GM12878 (cell line): ENCODE measurements around the gene TMEM26. TPM values are rescaled to one million over a fixed set of nuclear protein-coding genes. Genes with fewer than 3 reads are reported as not detected.

Experiments used
- ATAC-seq: fragments of 200-7000 bp; cut with Tn5 transposase; 3 replicates; pipeline ENCODE4 v1.9.1; 2020; ENCODE audit warnings: mild to moderate bottlenecking, moderate library complexity
- BruUV-seq: library from RNA; stranded (reverse); fragments of 400-500 nt; replicated peaks from 2 replicates; lab custom pipeline; 2021; lab: Mats Ljungman, UMichigan
- CTCF ChIA-PET: fragments of 300-600 bp; sonication (Branson Sonifier 250); formaldehyde crosslinking; extraction: SDS; loops from one replicate; lab custom pipeline; 2021; ENCODE audit warnings: inconsistent platforms; lab: Yijun Ruan, JAX
- POLR2A ChIA-PET: fragments of 350-600 bp; formaldehyde crosslinking; extraction: SDS; loops from one replicate; lab custom pipeline; 2021; ENCODE audit warnings: inconsistent platforms; lab: Charles Lee
- RAD21 ChIA-PET: fragments of 300-600 bp; sonication (Branson Sonifier 250); formaldehyde crosslinking; loops from one replicate; lab custom pipeline; 2023; ENCODE audit warnings: antibody characterized with exemption; ENCODE audit not compliant: unreplicated experiment; lab: Charles Lee
- SMC1A ChIA-PET: fragments of 300-600 bp; sonication (Branson Sonifier 250); formaldehyde crosslinking; loops from one replicate; lab custom pipeline; 2023; ENCODE audit not compliant: unreplicated experiment, uncharacterized antibody; lab: Charles Lee
- DNase-seq: peaks from one replicate; pipeline ENCODE4 v3.0.0-alpha.2; 2011; ENCODE audit warnings: low read depth, low spot score
- FAIRE-seq: peaks from 3 replicates; lab custom pipeline; 2011; peaks lifted over from hg19 to GRCh38; lab: Jason Lieb, UNC
- H2AFZ ChIP-seq: 2 replicates; pipeline ENCODE4 v1.6.0; 2011; ENCODE audit warnings: low read depth, low read length, control low read depth; ENCODE audit not compliant: control insufficient read depth
- H3K27ac ChIP-seq: 2 replicates; pipeline ENCODE4 v1.5.1; 2011; ENCODE audit warnings: control low read depth; ENCODE audit not compliant: control insufficient read depth, insufficient read depth
- H3K27me3 ChIP-seq, 2 experiments: replicated peaks in 1 of 2; 2 replicates each; pipeline versions ENCODE4 v1.6.0 to v1.6.1; 2011; ENCODE audit warnings: low read length in 1 of 2; ENCODE audit not compliant: control insufficient read depth in 2 of 2, insufficient read depth in 2 of 2
- H3K36me3 ChIP-seq, 2 experiments: 2 replicates each; pipeline ENCODE4 v1.5.1; 2011; ENCODE audit warnings: low read length in 1 of 2; ENCODE audit not compliant: control insufficient read depth in 2 of 2, insufficient read depth in 2 of 2
- H3K4me1 ChIP-seq: 2 replicates; pipeline ENCODE4 v1.6.1; 2011; ENCODE audit warnings: mild to moderate bottlenecking, low read length, moderate library complexity, mixed read lengths; ENCODE audit not compliant: control insufficient read depth, insufficient read depth
- H3K4me2 ChIP-seq: 2 replicates; pipeline ENCODE4 v1.6.0; 2011; ENCODE audit warnings: control low read depth; ENCODE audit not compliant: control insufficient read depth, insufficient read depth
- H3K4me3 ChIP-seq: fragments of 200-600 bp; sonication (generic); 2 replicates; pipeline ENCODE4 v1.5.1; 2016
- H3K79me2 ChIP-seq: 2 replicates; pipeline ENCODE4 v1.6.0; 2011; ENCODE audit warnings: low read length; ENCODE audit not compliant: control insufficient read depth, insufficient read depth
- H3K9ac ChIP-seq: 2 replicates; pipeline ENCODE4 v1.8.0; 2011; ENCODE audit warnings: low read length, control low read depth, mixed read lengths; ENCODE audit not compliant: control insufficient read depth, insufficient read depth
- H3K9me3 ChIP-seq: replicated peaks from 3 replicates; pipeline ENCODE4 v1.5.1; 2011; ENCODE audit warnings: mild to moderate bottlenecking, low read length; ENCODE audit not compliant: control insufficient read depth, insufficient read depth
- H4K20me1 ChIP-seq: 2 replicates; pipeline ENCODE4 v1.6.0; 2011; ENCODE audit not compliant: control insufficient read depth, insufficient read depth
- ASH2L ChIP-seq: fragments of 300-600, 200-600 bp; sonication (generic); IDR thresholded peaks from 2 replicates; pipeline ENCODE4 v1.6.1; 2017; ENCODE audit warnings: low read depth, mild to moderate bottlenecking, borderline replicate concordance
- BCL11A ChIP-seq: IDR thresholded peaks from 2 replicates; pipeline ENCODE4 v1.6.1; 2011; ENCODE audit warnings: low read depth, low read length
- CBX5 ChIP-seq: sonication (generic); IDR thresholded peaks from 2 replicates; pipeline ENCODE4 v1.6.1; 2016; ENCODE audit warnings: low read depth, moderate library complexity, mild to moderate bottlenecking, inconsistent platforms
- CREM ChIP-seq: IDR thresholded peaks from 2 replicates; pipeline ENCODE4 v1.6.1; 2014; ENCODE audit warnings: antibody characterized with exemption, low read depth
- CTCF ChIP-seq, 3 experiments: IDR thresholded peaks in 2 of 3; conservative IDR thresholded peaks in 1 of 3; 2 replicates each; pipeline ENCODE4 v1.5.1; 2011; ENCODE audit warnings: low read depth in 3 of 3, low read length in 3 of 3, mild to moderate bottlenecking in 3 of 3, control low read depth in 2 of 3, moderate library complexity in 2 of 3, inconsistent platforms in 1 of 3, mixed read lengths in 1 of 3; ENCODE audit not compliant: control insufficient read depth in 2 of 3, insufficient read depth in 1 of 3; ENCODE audit errors: extremely low read depth in 1 of 3
- EZH2 ChIP-seq: IDR thresholded peaks from 2 replicates; pipeline ENCODE4 v1.6.1; 2012; ENCODE audit warnings: low read depth, mild to moderate bottlenecking, control low read depth, inconsistent platforms, low read length, borderline replicate concordance; ENCODE audit not compliant: control insufficient read depth
- FOXK2 ChIP-seq: fragments of 450-650 bp; IDR thresholded peaks from 2 replicates; pipeline ENCODE4 v1.6.1; 2017; ENCODE audit warnings: mild to moderate bottlenecking, moderate library complexity
- IKZF2 ChIP-seq, 2 experiments: fragments of 450-650 bp; IDR thresholded peaks; 2 replicates each; pipeline ENCODE4 v1.6.1; 2017; ENCODE audit warnings: mild to moderate bottlenecking in 2 of 2, moderate library complexity in 2 of 2
- SPI1 ChIP-seq: IDR thresholded peaks from 2 replicates; pipeline ENCODE4 v1.6.1; 2011; ENCODE audit warnings: low read depth, mild to moderate bottlenecking, low read length, moderate library complexity, borderline replicate concordance; ENCODE audit not compliant: insufficient read depth
- ZNF24 ChIP-seq: fragments of 450-650 bp; IDR thresholded peaks from 2 replicates; pipeline ENCODE4 v1.6.1; 2017; ENCODE audit warnings: antibody characterized with exemption, mild to moderate bottlenecking
- WGBS: methylation state at CpG from one replicate; pipeline ENCODE4 v1.1.6; 2016; ENCODE audit warnings: low lambda C conversion rate; ENCODE audit not compliant: insufficient replicate concordance, insufficient coverage; ENCODE audit errors: missing lambda C conversion rate; 5-methylcytosine and 5-hydroxymethylcytosine counted together
- in situ Hi-C: fragments of 300-500 bp; cut with MboI; formaldehyde crosslinking; loops from 9 replicates; pipeline ENCODE4 v1.14.3; 2018; ENCODE audit warnings: mixed read lengths
- intact Hi-C: fragments of 100-400 bp; cut with micrococcal nuclease; formaldehyde crosslinking; loops from one replicate; pipeline ENCODE4 v1.14.2; 2022; ENCODE audit not compliant: unreplicated experiment
- polyA plus RNA-seq, 11 experiments: library from polyadenylated mRNA; depleted of rRNA in 4 of 11; unstranded in 6 of 11; stranded (reverse) in 5 of 11; fragments of >200 nt; fragmentation: Nextera tagmentation in 4 of 11; fragmentation: Illumina TruSeq in 1 of 11; extraction: Ambion mirVana in 4 of 11; extraction: Trizol in 1 of 11; gene quantifications; 1 replicate in 1 of 11; 2 replicates in 10 of 11; pipeline versions ENCODE4 v1.2.1 to v1.2.3, GENCODE V29; 2011 to 2016; ENCODE audit warnings: inconsistent platforms in 2 of 11, missing spikeins in 2 of 11, low read depth in 1 of 11
- total RNA-seq, 4 experiments: library from RNA; depleted of rRNA in 3 of 4; stranded (reverse); fragments of >200 nt in 3 of 4; fragmentation: Illumina TruSeq in 1 of 4; extraction: Trizol in 1 of 4; gene quantifications; 2 replicates each; pipeline versions ENCODE4 v1.2.1 to v1.2.3, GENCODE V29; 2013 to 2021

Gene TMEM26
- total and polyA plus RNA-seq, 10 of the 15 experiments (the other 5 are each of a cell fraction or from before 2014, with no cell fraction given) = not detected

GRCh38 chr10:61476529-61476928 lies 23.3 kb upstream of the TMEM26 start:
- Histone ChIP-seq H3K9ac (no peak overlapping the region), H3K9me3 (no peaks in the 10 kb centered on the region), H2AFZ (no peak overlapping the region), H3K4me2 (no peak overlapping the region), H3K36me3 (no peaks in the 10 kb centered on the region), H3K27me3 (no peaks in the 10 kb centered on the region), H3K79me2 (no peaks in the 10 kb centered on the region), H4K20me1 (no peaks in the 10 kb centered on the region), H3K27ac (no peak overlapping the region), H3K4me1 (no peaks in the 10 kb centered on the region), H3K4me3 (no peak overlapping the region)
- BruUV-seq = no TSS peak
- ATAC-seq (no peak), FAIRE-seq (no peak), DNase-seq (no peak)
- 0% methylated on average over 1 of the region's 1 CpG for whole genome bisulfite sequencing
- intact Hi-C loops = no loop called here
- ChIA-PET POLR2A (no interaction called here), CTCF (interaction anchor here (0.6 kb wide), 1 partner anchor 451 kb away, joined by 3 read pairs; no protein-coding TSS in a partner anchor), RAD21 (no interaction called here), SMC1A (no interaction called here)
- TF ChIP-seq ZNF24 (no peak), SPI1 (no peak), EZH2 (no peak), ASH2L (no peak), CBX5 (no peak), IKZF2 (IDR thresholded peaks at IDR 0.05) (no peak), CREM (no peak), CTCF (IDR thresholded peaks at IDR 0.05 in 2 of 3, conservative IDR thresholded peaks at IDR 0.05 in 1 of 3; ENCODE audit: control insufficient read depth in 2 of 3, extremely low read depth in 1 of 3, insufficient read depth in 1 of 3, low read depth in 3 of 3, low read length in 3 of 3) (no peak), FOXK2 (no peak), BCL11A (no peak)
- in situ Hi-C loops = no loop called here
